ENCODE data around the gene AK3.

DNA sequence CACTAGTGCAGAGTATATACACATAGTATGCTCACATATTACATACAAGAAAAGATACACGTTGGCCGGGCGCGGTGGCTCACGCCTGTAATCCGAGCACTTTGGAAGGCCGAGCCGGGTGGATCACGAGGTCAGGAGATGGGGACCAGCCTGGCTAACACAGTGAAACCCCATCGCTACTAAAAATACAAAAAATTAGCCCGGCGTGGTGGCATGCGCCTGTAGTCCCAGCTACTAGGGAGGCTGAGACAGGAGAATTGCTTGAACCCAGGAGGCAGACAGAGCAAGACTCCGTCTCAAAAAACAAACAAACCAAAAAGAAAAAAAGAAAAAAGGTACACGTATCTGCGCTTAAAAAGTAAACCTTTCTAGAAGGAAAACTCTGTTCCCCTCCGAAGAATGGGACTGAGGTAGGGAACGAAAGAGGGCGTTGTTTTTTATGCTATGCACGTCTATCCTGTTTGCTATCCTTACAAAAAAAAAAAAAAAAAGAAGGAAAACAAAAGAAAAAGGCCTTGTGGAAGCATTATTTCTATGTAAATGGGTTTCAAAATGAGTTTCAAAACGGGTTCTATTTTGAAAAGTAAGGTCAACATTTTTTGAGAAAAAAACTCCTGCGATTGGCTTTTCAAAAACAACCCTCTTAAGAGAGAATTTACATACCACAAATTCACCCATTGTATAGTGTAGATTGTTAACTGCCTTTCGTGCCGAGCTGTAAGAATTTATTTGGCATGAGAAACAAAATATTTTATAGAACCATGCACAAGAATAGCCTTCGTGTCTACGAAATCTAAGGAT lies 1.2 kb downstream of the AK3 start:
- TF ChIP-seq, protein P1, sequence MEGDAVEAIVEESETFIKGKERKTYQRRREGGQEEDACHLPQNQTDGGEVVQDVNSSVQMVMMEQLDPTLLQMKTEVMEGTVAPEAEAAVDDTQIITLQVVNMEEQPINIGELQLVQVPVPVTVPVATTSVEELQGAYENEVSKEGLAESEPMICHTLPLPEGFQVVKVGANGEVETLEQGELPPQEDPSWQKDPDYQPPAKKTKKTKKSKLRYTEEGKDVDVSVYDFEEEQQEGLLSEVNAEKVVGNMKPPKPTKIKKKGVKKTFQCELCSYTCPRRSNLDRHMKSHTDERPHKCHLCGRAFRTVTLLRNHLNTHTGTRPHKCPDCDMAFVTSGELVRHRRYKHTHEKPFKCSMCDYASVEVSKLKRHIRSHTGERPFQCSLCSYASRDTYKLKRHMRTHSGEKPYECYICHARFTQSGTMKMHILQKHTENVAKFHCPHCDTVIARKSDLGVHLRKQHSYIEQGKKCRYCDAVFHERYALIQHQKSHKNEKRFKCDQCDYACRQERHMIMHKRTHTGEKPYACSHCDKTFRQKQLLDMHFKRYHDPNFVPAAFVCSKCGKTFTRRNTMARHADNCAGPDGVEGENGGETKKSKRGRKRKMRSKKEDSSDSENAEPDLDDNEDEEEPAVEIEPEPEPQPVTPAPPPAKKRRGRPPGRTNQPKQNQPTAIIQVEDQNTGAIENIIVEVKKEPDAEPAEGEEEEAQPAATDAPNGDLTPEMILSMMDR (IDR thresholded peaks at IDR 0.05), result no peak
- no peak for TF ChIP-seq POLR2A (IDR thresholded peaks at IDR 0.05)
- no peak for TF ChIP-seq POLR2AphosphoS5 (IDR thresholded peaks at IDR 0.05)
- TF ChIP-seq EP300 (IDR thresholded peaks at IDR 0.05), result no peak

Data from stomach (tissue), 4 donors.